ENCODE data around the gene FAM193A.
"Not testable (repeated sequence)": the region's sequence is repeated elsewhere in the genome, so short reads cannot be mapped to it uniquely, and the experiment has no call there.

Gene FAM193A

DNA sequence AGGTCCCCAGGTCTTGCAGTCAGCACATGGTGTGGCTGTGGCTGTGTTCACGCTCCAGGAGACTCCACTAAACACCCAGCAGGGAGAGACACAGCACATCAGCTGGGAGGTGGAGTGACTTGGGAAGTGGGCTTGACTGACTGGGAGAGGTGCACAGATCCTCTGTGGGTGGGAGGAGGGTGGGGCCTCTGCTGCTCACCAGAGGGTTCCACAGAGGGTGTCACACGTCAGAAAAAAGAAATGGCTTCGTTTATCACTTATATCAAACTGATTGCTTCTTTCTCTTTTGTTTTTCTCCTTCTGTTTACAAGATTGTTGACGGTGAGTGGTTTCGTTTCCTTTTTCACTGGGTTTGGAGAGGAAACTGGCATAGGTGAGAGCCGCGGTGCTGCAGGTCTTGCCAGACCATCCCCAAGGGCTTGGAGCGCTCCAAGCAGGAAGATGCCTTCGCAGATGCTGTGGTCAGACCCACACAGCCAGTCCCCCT lies 24.8 kb upstream of the FAM193A start:
- H3K9ac ChIP-seq (ENCODE audit: low read length): no peak overlapping the region
- no peak for TF ChIP-seq EZH2phosphoT487 (conservative IDR thresholded peaks at IDR 0.05; ENCODE audit: low read length)
- no peak for TF ChIP-seq CTCF (IDR thresholded peaks at IDR 0.05; ENCODE audit: insufficient read depth, low read length, poor library complexity, severe bottlenecking)
- peaks cover 8% of the 10 kb centered on the region for H3K36me3 ChIP-seq (ENCODE audit: low read length)
- H3K4me3 ChIP-seq (ENCODE audit: insufficient read depth, low read length, poor library complexity, severe bottlenecking): no peak overlapping the region
- no peaks in the 10 kb centered on the region for H3K9me2 ChIP-seq (replicated peaks; ENCODE audit: insufficient read depth, low read length)
- H3K27me3 ChIP-seq (ENCODE audit: low read length): no peaks in the 10 kb centered on the region
- no peak overlapping the region for H3K4me2 ChIP-seq (ENCODE audit: low read depth, low read length, poor library complexity, severe bottlenecking)
- H3K27ac ChIP-seq (ENCODE audit: low read depth, low read length): no peak overlapping the region
- H3K79me2 ChIP-seq (ENCODE audit: insufficient read depth, low read length): peaks cover 5% of the 10 kb centered on the region
- H3F3A ChIP-seq (ENCODE audit: insufficient read depth): no peaks in the 10 kb centered on the region
- no peaks in the 10 kb centered on the region for H3K9me3 ChIP-seq (ENCODE audit: insufficient read depth, low read length)
- no peak overlapping the region for H2AFZ ChIP-seq (ENCODE audit: low read depth, low read length, severe bottlenecking)
- H4K20me1 ChIP-seq (ENCODE audit: low read depth, low read length): no peaks in the 10 kb centered on the region; the same call in 1 of the 2 replicates

DNA sequence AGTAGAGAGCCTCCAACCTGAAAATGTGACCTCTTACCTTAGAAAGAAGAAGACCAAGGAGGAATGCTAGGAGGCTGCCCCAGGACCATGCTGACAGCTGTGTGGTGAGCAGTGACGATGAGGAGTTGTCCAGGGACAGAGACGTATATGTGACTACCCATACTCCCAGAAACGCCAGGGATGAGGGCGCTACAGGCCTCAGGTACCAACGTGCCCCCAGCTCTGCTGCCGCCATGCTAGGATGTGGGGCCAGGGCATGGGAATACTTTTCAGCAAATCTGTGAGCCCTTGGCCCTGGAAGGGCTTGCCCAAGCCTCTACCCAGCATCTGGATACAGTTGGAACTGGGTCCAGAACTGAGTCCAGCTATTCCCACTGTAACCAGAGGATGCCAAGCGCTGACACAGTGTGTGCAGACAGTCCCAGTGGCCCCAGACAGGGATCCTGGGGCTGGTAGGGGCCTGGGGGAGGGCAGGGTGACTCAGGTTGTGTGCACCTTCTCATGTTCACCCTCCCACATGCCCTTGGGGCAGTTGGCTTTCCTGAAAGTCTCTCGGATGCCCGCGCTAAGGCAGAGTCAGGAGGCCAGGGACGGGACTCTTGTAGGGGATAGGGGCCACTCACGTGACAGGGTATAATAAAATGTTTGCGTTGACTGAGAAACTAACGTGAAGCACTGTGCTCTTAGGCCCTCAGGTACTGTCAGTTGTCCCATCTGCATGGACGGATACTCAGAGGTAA lies 23.9 kb upstream of the FAM193A start:
- Histone ChIP-seq H3K79me2 (ENCODE audit: insufficient read depth, low read length) (no peaks in the 10 kb centered on the region; the same call in 1 of the 2 replicates), H3K27me3 (ENCODE audit: low read length) (no peaks in the 10 kb centered on the region), H3K4me2 (ENCODE audit: low read depth, low read length, poor library complexity, severe bottlenecking) (no peak overlapping the region), H3F3A (ENCODE audit: insufficient read depth) (no peaks in the 10 kb centered on the region), H4K20me1 (ENCODE audit: low read depth, low read length) (no peaks in the 10 kb centered on the region), H3K27ac (ENCODE audit: low read depth, low read length) (no peak overlapping the region), H3K9ac (ENCODE audit: low read length) (no peak overlapping the region), H3K9me2 (replicated peaks; ENCODE audit: insufficient read depth, low read length) (no peaks in the 10 kb centered on the region), H3K36me3 (ENCODE audit: low read length) (peaks cover 8% of the 10 kb centered on the region), H2AFZ (ENCODE audit: low read depth, low read length, severe bottlenecking) (no peak overlapping the region), H3K9me3 (ENCODE audit: insufficient read depth, low read length) (no peaks in the 10 kb centered on the region), H3K4me3 (ENCODE audit: insufficient read depth, low read length, poor library complexity, severe bottlenecking) (no peak overlapping the region)
- TF ChIP-seq CTCF (IDR thresholded peaks at IDR 0.05; ENCODE audit: insufficient read depth, low read length, poor library complexity, severe bottlenecking) (no peak), EZH2phosphoT487 (conservative IDR thresholded peaks at IDR 0.05; ENCODE audit: low read length) (no peak)

- H3K4me3 ChIP-seq (ENCODE audit: insufficient read depth, low read length, poor library complexity, severe bottlenecking); H3K4me2 ChIP-seq (ENCODE audit: low read depth, low read length, poor library complexity, severe bottlenecking); H3K9me3 ChIP-seq (ENCODE audit: insufficient read depth, low read length); H2AFZ ChIP-seq (ENCODE audit: low read depth, low read length, severe bottlenecking); H3K9ac ChIP-seq (ENCODE audit: low read length); H3K36me3 ChIP-seq (ENCODE audit: low read length); H3F3A ChIP-seq (ENCODE audit: insufficient read depth); H3K79me2 ChIP-seq (ENCODE audit: insufficient read depth, low read length); H3K9me2 ChIP-seq (replicated peaks; ENCODE audit: insufficient read depth, low read length); H3K27ac ChIP-seq (ENCODE audit: low read depth, low read length); H4K20me1 ChIP-seq (ENCODE audit: low read depth, low read length); H3K27me3 ChIP-seq (ENCODE audit: low read length): not testable (repeated sequence)
Observed at GRCh38 chr4:2514193-2514592, 22.3 kb upstream of the FAM193A start.

- H3K9ac ChIP-seq (ENCODE audit: low read length); H4K20me1 ChIP-seq (ENCODE audit: low read depth, low read length); H3K27me3 ChIP-seq (ENCODE audit: low read length); H3K9me3 ChIP-seq (ENCODE audit: insufficient read depth, low read length); H3K4me2 ChIP-seq (ENCODE audit: low read depth, low read length, poor library complexity, severe bottlenecking); H3K4me3 ChIP-seq (ENCODE audit: insufficient read depth, low read length, poor library complexity, severe bottlenecking); H3F3A ChIP-seq (ENCODE audit: insufficient read depth); H2AFZ ChIP-seq (ENCODE audit: low read depth, low read length, severe bottlenecking); H3K36me3 ChIP-seq (ENCODE audit: low read length); H3K27ac ChIP-seq (ENCODE audit: low read depth, low read length); H3K9me2 ChIP-seq (replicated peaks; ENCODE audit: insufficient read depth, low read length); H3K79me2 ChIP-seq (ENCODE audit: insufficient read depth, low read length): not testable (repeated sequence)
Observed at GRCh38 chr4:2514944-2515343, 21.5 kb upstream of the FAM193A start.

Measured in SU-DHL-6 (cell line).